PFSK-1 (cell line): ENCODE measurements around the gene RBM33.

Experiments
- POLR2AphosphoS5 ChIP-seq: IDR thresholded peaks from 2 replicates; pipeline ENCODE4 v1.6.1; 2012; ENCODE audit warnings: low read depth, mild to moderate bottlenecking, control low read depth, low read length, moderate library complexity
- SIN3A ChIP-seq: IDR thresholded peaks from 2 replicates; pipeline ENCODE4 v1.6.1; 2012; ENCODE audit warnings: mild to moderate bottlenecking, low read length, moderate library complexity, borderline replicate concordance; ENCODE audit not compliant: insufficient read depth
- TAF1 ChIP-seq: IDR thresholded peaks from 2 replicates; pipeline ENCODE4 v1.6.1; 2012; ENCODE audit warnings: low read length, control low read depth, borderline replicate concordance; ENCODE audit not compliant: insufficient read depth
- TF ChIP-seq, protein P1 (sequence below), 2 experiments: IDR thresholded peaks; 2 replicates each; pipeline versions ENCODE4 v1.6.1 to v1.8.0; 2011 to 2012; ENCODE audit warnings: low read depth in 2 of 2, low read length in 2 of 2, control low read depth in 1 of 2, inconsistent platforms in 1 of 2, mild to moderate bottlenecking in 1 of 2, moderate library complexity in 1 of 2; ENCODE audit not compliant: insufficient read depth in 1 of 2

DNA sequence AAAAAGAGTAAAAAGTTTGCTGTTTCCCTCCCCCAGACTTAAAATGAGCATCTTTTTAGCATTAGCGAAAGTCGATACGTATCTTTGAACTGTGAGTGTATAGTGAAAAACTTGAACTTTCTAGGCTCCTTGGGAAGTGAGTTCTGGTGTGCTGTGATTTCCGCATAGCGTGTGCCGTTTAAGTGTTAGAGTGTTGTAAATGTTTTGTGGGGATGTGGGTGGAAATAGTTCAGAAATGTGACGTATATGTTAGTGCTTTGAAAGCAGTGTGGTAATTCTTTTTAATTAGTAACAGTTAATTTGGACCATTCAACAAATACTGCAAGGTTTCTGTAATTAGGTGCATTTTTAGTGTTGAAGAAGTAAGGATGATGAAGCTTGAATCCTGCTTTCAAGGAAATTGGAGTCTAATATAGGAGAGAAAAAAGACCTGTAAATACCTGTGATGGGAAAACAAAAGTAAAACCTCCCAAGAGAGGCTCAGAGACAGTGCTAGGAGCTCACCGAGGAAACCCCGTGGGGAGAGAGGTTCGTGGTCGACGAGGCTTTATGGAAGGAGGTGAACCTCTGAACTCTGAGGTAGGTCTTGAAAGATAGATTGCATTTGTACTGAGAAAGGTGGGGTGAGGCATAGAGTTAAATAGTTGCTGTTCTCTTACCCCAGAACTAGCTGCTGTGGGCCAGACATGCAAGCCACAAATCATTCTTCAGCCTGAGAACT lies 40.8 kb downstream of the RBM33 start:
- TF ChIP-seq, protein P1, sequence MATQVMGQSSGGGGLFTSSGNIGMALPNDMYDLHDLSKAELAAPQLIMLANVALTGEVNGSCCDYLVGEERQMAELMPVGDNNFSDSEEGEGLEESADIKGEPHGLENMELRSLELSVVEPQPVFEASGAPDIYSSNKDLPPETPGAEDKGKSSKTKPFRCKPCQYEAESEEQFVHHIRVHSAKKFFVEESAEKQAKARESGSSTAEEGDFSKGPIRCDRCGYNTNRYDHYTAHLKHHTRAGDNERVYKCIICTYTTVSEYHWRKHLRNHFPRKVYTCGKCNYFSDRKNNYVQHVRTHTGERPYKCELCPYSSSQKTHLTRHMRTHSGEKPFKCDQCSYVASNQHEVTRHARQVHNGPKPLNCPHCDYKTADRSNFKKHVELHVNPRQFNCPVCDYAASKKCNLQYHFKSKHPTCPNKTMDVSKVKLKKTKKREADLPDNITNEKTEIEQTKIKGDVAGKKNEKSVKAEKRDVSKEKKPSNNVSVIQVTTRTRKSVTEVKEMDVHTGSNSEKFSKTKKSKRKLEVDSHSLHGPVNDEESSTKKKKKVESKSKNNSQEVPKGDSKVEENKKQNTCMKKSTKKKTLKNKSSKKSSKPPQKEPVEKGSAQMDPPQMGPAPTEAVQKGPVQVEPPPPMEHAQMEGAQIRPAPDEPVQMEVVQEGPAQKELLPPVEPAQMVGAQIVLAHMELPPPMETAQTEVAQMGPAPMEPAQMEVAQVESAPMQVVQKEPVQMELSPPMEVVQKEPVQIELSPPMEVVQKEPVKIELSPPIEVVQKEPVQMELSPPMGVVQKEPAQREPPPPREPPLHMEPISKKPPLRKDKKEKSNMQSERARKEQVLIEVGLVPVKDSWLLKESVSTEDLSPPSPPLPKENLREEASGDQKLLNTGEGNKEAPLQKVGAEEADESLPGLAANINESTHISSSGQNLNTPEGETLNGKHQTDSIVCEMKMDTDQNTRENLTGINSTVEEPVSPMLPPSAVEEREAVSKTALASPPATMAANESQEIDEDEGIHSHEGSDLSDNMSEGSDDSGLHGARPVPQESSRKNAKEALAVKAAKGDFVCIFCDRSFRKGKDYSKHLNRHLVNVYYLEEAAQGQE (IDR thresholded peaks at IDR 0.05; ENCODE audit: insufficient read depth in 1 of 2, low read depth in 2 of 2, low read length in 2 of 2), result no peak
- TF ChIP-seq POLR2AphosphoS5 (no peak), TAF1 (no peak), SIN3A (no peak)
